HepG2 (cell line): ENCODE results near the gene ZNF230. TPM values are rescaled to one million over a fixed set of nuclear protein-coding genes. Genes with fewer than 3 reads are reported as not detected.
A peak's percentile ranks its signal among the peaks of the same experiment; 100 is the strongest.

Experiments used
- HCFC1 ChIP-seq: fragments of 150-350 bp; IDR thresholded peaks from 2 replicates; pipeline ENCODE4 v1.6.1; 2014; ENCODE audit warnings: low read depth, low read length
- IKZF1 ChIP-seq: fragments of 450-650 bp; IDR thresholded peaks from 2 replicates; pipeline ENCODE4 v1.7.1; 2016
- MED1 ChIP-seq: sonication (generic); formaldehyde crosslinking; IDR thresholded peaks from 2 replicates; pipeline ENCODE4 v1.4.0; 2020; ENCODE audit warnings: missing genetic modification reagents
- ZNF558 ChIP-seq: sonication (generic); formaldehyde crosslinking; IDR thresholded peaks from 2 replicates; pipeline ENCODE4 v1.9.0; 2022; ENCODE audit warnings: mild to moderate bottlenecking, missing genetic modification reagents, borderline replicate concordance
- polyA plus RNA-seq, 8 experiments: library from polyadenylated mRNA; depleted of rRNA in 3 of 8; stranded (reverse) in 7 of 8; unstranded in 1 of 8; fragments of >200 nt; fragmentation: Illumina TruSeq in 4 of 8; extraction: Trizol in 4 of 8; gene quantifications; 2 replicates each; pipeline versions ENCODE4 v1.2.1 to v1.2.3, GENCODE V29; 2011 to 2016; ENCODE audit warnings: low read depth in 4 of 8, missing spikeins in 1 of 8, mixed read lengths in 1 of 8; ENCODE audit not compliant: insufficient read depth in 1 of 8
- total RNA-seq, 5 experiments: library from RNA; depleted of rRNA; stranded (reverse); fragments of >200 nt; fragmentation: Illumina TruSeq; extraction: Trizol; gene quantifications; 2 replicates each; pipeline ENCODE4 v1.2.3, GENCODE V29; 2016; ENCODE audit warnings: low read depth in 1 of 5
- TF ChIP-seq, protein P1 (sequence below), 2 experiments: fragments of 450-650 bp in 1 of 2; sonication (generic) in 1 of 2; formaldehyde crosslinking in 1 of 2; IDR thresholded peaks; 2 replicates each; pipeline versions ENCODE4 v1.6.1 to v1.8.0; 2016 to 2022; ENCODE audit warnings: antibody characterized with exemption in 1 of 2, mild to moderate bottlenecking in 1 of 2, missing genetic modification reagents in 1 of 2
- TF ChIP-seq, protein P2 (sequence below), 2 experiments: sonication (generic) in 1 of 2; formaldehyde crosslinking in 1 of 2; IDR thresholded peaks; 2 replicates each; pipeline versions ENCODE4 v1.4.0 to v1.6.1; 2018 to 2020; ENCODE audit warnings: missing genetic modification reagents in 2 of 2, borderline replicate concordance in 1 of 2, low read depth in 1 of 2, mild to moderate bottlenecking in 1 of 2, missing biosample characterization in 1 of 2
- TF ChIP-seq, protein P3 (sequence below): sonication (generic); formaldehyde crosslinking; IDR thresholded peaks from 2 replicates; pipeline ENCODE4 v1.9.0; 2022; ENCODE audit warnings: missing genetic modification reagents, mild to moderate bottlenecking, borderline replicate concordance
- TF ChIP-seq, protein P4 (sequence below): sonication (generic); formaldehyde crosslinking; IDR thresholded peaks from 2 replicates; pipeline ENCODE4 v1.4.0; 2020; ENCODE audit warnings: missing genetic modification reagents
- TF ChIP-seq, protein P5 (sequence below): sonication (generic); formaldehyde crosslinking; IDR thresholded peaks from 2 replicates; pipeline ENCODE4 v1.5.1; 2020; ENCODE audit warnings: missing genetic modification reagents, mild to moderate bottlenecking, borderline replicate concordance

The ZNF230 gene
- total and polyA plus RNA-seq, 2 of the 13 experiments (the other 11 are each of a cell fraction or from before 2014, with no cell fraction given): 2.4 to 5.5 TPM

DNA sequence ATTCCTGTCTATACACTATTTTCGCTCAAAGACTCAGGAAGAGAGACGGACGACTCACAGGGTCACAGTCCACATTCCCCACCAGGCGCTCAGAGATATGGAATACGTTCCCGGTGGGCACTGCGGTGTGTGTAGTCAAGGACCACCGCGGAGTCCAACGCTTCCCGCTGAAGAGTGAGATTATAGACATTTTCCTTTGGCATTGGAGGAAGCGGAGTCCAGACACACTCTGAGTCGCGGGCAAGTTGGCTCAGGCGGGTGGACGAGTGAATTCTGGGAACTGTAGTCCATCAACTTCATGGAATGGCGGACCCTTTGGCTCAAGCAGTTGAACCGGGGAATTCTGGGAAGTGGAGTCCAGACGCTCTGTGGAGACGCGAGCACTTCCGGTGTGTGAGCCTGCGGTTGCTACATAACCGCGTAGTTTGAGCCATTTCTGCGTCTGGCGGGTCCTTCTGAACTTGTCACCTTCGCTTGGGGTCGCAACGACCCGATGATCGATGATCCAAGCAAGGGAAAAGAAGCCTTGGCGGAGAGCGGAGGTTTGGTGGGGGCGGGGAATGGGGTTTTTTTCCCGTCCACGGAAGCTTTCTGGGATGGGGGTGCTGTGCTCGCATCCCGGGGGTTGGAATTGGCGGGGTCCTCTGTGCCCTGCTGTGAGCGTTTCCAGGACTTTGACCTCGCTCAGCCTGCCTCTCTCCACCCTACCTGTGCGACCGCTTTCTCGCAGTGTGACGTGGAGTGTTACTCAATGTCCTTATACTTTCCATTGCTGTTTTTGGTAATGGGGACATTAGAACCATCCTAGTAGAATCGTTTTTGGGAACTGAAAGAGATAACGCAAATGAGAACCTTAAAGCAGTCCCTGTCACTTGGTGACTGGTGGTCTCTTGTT is at the start of gene ZNF230 (continued):
- TF ChIP-seq, protein P1, sequence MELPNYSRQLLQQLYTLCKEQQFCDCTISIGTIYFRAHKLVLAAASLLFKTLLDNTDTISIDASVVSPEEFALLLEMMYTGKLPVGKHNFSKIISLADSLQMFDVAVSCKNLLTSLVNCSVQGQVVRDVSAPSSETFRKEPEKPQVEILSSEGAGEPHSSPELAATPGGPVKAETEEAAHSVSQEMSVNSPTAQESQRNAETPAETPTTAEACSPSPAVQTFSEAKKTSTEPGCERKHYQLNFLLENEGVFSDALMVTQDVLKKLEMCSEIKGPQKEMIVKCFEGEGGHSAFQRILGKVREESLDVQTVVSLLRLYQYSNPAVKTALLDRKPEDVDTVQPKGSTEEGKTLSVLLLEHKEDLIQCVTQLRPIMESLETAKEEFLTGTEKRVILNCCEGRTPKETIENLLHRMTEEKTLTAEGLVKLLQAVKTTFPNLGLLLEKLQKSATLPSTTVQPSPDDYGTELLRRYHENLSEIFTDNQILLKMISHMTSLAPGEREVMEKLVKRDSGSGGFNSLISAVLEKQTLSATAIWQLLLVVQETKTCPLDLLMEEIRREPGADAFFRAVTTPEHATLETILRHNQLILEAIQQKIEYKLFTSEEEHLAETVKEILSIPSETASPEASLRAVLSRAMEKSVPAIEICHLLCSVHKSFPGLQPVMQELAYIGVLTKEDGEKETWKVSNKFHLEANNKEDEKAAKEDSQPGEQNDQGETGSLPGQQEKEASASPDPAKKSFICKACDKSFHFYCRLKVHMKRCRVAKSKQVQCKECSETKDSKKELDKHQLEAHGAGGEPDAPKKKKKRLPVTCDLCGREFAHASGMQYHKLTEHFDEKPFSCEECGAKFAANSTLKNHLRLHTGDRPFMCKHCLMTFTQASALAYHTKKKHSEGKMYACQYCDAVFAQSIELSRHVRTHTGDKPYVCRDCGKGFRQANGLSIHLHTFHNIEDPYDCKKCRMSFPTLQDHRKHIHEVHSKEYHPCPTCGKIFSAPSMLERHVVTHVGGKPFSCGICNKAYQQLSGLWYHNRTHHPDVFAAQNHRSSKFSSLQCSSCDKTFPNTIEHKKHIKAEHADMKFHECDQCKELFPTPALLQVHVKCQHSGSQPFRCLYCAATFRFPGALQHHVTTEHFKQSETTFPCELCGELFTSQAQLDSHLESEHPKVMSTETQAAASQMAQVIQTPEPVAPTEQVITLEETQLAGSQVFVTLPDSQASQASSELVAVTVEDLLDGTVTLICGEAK (IDR thresholded peaks at IDR 0.05): peak; percentile 27; the same call in 1 of the 2 replicates
- TF ChIP-seq, protein P1 (CRISPR knock-in tag; IDR thresholded peaks at IDR 0.05): no peak
- TF ChIP-seq, protein P2, sequence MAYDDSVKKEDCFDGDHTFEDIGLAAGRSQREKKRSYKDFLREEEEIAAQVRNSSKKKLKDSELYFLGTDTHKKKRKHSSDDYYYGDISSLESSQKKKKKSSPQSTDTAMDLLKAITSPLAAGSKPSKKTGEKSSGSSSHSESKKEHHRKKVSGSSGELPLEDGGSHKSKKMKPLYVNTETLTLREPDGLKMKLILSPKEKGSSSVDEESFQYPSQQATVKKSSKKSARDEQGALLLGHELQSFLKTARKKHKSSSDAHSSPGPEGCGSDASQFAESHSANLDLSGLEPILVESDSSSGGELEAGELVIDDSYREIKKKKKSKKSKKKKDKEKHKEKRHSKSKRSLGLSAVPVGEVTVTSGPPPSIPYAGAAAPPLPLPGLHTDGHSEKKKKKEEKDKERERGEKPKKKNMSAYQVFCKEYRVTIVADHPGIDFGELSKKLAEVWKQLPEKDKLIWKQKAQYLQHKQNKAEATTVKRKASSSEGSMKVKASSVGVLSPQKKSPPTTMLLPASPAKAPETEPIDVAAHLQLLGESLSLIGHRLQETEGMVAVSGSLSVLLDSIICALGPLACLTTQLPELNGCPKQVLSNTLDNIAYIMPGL (CRISPR knock-in tag; IDR thresholded peaks at IDR 0.05; ENCODE audit: borderline replicate concordance in 1 of 2, low read depth in 1 of 2): peak; percentile 32 to 52; a peak in 1 of 4 replicates
- TF ChIP-seq, protein P3, sequence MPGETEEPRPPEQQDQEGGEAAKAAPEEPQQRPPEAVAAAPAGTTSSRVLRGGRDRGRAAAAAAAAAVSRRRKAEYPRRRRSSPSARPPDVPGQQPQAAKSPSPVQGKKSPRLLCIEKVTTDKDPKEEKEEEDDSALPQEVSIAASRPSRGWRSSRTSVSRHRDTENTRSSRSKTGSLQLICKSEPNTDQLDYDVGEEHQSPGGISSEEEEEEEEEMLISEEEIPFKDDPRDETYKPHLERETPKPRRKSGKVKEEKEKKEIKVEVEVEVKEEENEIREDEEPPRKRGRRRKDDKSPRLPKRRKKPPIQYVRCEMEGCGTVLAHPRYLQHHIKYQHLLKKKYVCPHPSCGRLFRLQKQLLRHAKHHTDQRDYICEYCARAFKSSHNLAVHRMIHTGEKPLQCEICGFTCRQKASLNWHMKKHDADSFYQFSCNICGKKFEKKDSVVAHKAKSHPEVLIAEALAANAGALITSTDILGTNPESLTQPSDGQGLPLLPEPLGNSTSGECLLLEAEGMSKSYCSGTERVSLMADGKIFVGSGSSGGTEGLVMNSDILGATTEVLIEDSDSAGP (CRISPR knock-in tag): peak; percentile 26; the same call in 1 of the 2 replicates
- TF ChIP-seq MED1 (CRISPR knock-in tag): peak; percentile 51; the same call in 1 of the 2 replicates
- TF ChIP-seq, protein P4, sequence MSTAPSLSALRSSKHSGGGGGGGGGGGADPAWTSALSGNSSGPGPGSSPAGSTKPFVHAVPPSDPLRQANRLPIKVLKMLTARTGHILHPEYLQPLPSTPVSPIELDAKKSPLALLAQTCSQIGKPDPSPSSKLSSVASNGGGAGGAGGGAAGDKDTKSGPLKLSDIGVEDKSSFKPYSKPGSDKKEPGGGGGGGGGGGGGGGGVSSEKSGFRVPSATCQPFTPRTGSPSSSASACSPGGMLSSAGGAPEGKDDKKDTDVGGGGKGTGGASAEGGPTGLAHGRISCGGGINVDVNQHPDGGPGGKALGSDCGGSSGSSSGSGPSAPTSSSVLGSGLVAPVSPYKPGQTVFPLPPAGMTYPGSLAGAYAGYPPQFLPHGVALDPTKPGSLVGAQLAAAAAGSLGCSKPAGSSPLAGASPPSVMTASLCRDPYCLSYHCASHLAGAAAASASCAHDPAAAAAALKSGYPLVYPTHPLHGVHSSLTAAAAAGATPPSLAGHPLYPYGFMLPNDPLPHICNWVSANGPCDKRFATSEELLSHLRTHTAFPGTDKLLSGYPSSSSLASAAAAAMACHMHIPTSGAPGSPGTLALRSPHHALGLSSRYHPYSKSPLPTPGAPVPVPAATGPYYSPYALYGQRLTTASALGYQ: peak; percentile 35; the same call in 1 of the 2 replicates
- TF ChIP-seq HCFC1: peak; percentile 98
- peak; percentile 75; the same call in 1 of the 2 replicates for TF ChIP-seq ZNF558 (CRISPR knock-in tag)
- TF ChIP-seq, protein P5, sequence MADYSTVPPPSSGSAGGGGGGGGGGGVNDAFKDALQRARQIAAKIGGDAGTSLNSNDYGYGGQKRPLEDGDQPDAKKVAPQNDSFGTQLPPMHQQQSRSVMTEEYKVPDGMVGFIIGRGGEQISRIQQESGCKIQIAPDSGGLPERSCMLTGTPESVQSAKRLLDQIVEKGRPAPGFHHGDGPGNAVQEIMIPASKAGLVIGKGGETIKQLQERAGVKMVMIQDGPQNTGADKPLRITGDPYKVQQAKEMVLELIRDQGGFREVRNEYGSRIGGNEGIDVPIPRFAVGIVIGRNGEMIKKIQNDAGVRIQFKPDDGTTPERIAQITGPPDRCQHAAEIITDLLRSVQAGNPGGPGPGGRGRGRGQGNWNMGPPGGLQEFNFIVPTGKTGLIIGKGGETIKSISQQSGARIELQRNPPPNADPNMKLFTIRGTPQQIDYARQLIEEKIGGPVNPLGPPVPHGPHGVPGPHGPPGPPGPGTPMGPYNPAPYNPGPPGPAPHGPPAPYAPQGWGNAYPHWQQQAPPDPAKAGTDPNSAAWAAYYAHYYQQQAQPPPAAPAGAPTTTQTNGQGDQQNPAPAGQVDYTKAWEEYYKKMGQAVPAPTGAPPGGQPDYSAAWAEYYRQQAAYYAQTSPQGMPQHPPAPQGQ (CRISPR knock-in tag): no peak
- TF ChIP-seq IKZF1: no peak
